HG03108 (cell line): ENCODE data around the gene ASB4.
"Not testable (repeated sequence)": the region's sequence is repeated elsewhere in the genome, so short reads cannot be mapped to it uniquely, and the experiment has no call there.

ENCODE experiments used
- ATAC-seq: cut with Tn5 transposase; IDR thresholded peaks from one replicate; pipeline ENCODE4 v1.9.1; 2021; ENCODE audit warnings: moderate library complexity; ENCODE audit not compliant: unreplicated experiment

The ASB4 gene

DNA sequence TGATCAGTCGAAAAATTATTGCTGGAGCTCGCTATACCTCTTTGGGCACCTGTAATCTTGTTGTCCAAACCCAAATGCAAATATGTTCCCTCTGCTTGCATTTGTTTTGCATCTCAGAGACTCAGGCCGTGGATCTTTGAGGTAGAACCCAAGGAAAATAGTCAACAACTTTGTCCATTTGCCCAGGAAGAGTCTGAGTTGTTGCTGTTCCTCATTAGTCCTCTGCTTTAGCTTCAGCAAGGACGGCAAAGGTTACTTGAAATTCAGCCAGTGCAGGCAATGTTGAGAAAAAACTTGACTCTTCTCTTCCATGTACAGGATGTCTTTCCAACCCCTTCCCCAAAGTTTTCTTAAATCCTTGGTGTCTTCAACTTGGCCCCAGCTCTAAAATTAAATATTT lies 64.8 kb downstream of the ASB4 start:
- ATAC-seq: no peak

- not testable (repeated sequence) for ATAC-seq
These were observed 66.5 kb downstream of the ASB4 start for GRCh38 chr7:95552010-95552926.

GRCh38 chr7:95553939-95554338 lies 68.2 kb downstream of the ASB4 start:
- ATAC-seq: no peak

DNA sequence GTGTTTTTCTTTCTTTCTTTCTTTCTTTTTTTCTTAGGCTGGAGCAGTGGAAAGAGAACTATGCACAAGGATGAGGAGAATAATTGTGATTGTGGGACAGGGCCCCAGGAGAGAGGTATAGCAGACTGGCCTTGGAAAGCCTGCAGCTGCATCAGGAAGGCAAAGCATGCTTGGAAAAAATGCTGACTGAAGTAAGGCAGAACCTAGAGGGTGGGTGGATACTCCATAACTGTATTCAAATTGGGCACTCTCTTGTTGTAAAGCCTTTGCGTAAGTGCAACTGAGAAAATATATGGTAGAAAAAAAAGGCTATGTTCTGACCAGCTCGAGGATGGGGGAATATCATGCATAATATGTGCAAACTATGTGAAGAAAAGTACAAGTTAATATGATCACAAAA lies 71.0 kb downstream of the ASB4 start:
- ATAC-seq: no peak

DNA sequence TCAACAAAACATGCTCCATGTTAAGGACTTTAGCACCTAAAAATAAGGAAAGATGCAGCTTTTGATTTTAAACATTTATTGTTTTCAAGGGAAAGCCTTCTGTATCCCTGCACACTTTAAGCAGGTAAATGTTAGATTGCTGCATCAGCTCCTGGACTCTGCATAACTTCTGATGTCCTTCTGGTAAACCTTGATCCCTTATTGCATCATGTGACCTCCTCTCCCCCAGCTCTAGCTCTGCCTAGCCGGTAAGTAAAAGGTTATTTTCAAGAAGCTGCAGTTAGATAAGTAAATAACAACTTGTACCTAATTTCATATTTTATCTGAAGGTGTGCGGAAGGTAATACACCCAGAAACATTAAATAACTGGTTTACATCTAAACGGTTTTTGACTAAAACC lies 73.1 kb downstream of the ASB4 start:
- no peak for ATAC-seq

DNA sequence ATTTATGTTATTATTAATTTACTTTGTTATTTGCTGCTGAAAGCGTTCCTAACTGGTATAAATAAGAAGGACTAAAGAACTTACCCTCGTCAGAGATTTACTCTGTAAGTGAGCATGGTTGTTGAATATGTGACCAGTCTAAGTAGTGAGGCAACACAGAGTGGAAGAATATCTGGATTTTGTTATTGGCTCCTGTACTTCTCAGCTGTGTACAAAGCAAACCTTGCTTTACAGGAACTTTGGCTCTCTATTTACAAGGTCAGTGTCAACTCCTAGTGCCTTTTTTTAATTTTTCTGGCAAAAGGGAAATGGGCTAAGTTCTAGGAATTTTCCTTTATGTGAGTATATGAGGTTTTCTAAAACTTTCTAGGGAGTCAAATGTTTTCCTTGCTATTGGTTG lies 74.9 kb downstream of the ASB4 start:
- ATAC-seq: no peak

DNA sequence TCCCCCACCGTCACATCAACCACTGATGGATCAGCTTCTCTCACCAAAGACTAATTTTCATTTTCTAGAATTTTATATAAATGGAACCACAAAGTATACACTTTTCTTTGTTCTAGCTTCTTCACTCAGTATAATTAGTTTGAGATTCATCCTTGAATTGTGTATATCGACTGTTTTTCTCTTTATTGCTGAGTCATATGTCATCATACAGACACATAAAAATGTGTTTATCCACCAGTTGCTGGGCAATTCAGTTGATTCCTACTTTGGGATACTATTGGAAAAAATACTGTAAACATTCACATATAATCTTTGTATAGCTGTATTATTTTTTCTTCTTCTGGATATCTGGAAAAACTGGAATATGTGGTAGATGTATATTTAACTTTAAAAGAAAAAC lies 84.0 kb downstream of the ASB4 start:
- no peak for ATAC-seq

DNA sequence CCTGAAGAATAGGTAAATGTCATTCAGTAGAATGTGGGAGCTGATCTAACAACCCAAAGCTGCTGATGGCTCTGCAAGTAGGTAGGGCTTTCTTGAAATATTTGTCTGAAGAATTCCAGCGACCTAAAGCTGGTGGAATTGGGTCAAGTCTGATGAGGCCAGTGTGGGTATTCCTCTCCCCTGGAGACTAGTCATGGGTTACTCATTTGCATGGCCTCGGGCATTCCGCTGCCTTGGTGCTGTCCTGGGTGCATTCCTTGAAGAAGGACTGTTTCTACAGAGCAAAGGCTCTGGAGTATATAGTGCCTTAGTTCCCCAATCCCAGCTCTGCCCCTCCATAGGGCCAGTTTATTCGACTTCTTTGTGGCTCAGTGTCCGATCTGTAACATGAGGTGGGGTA lies 91.4 kb downstream of the ASB4 start:
- ATAC-seq: no peak

GRCh38 chr7:95578299-95578855 lies 92.6 kb downstream of the ASB4 start:
- no peak for ATAC-seq

DNA sequence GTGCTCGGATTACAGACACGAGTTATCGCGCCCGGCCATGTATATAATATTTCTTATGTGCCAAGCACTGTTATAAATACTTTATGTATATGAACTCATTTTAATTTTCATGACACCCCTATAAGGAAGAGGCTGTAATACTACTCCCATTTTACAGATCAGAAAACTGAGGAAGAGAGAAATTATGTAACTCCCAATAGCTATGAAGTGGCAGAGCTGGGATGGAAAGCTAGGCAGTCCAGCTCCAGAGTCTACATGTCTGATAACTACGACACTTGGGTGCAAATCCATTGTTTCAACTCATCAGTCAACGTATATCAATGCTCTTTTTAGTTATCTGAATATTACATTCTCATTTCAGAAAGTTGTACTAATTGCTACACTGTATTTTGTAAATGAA lies 93.6 kb downstream of the ASB4 start:
- ATAC-seq: no peak

DNA sequence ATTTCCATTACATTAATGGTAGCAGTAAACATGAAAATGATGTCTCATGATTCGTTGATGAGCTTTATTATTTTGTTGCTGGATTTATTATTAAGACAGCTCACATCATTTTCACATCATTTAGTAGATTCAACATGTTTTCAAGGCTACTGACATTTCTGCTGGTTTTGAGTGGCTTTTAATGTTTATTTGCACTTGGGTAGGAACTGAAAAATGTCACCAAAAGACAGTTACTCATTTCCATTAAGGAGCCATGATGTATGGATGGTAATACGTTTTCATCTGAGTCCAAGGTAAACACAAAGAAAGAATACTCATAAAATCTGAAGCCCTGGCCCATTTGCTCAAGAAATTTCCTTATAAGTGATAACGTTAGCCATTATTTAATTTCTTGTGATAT lies 95.7 kb downstream of the ASB4 start:
- ATAC-seq: no peak

DNA sequence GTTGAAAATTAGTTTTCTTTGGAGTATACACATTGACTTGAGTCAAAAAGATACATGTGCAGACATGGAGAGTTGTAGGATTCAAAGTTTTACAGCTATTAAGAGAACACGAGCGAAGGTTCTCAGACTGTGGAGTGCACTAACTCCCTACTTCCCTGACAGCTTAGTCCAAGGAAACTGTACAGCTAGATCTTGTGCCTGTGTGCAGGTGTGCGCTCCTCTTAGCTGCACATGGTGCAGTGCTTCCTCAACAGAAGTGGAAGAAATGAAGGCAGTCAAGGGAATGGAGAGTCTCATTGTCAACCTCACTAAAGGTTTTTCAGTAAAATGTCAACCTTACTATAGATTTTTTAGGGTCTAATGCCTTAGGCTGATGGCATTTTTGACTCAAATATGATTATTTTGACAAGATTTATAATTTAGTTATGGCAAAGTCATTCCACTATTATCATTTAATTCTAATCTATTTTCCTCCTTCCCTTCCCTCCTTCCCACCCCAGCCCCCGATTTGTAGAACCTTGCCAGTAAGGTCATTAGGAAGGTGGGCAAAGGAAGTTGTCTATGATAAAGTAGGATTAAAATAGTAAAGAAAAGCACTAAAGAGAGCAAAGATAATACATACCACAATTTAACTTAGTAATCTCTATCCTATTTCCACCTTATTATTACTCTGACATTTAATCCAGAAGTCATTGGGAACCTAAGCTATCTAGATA lies 97.0 kb downstream of the ASB4 start:
- no peak for ATAC-seq

DNA sequence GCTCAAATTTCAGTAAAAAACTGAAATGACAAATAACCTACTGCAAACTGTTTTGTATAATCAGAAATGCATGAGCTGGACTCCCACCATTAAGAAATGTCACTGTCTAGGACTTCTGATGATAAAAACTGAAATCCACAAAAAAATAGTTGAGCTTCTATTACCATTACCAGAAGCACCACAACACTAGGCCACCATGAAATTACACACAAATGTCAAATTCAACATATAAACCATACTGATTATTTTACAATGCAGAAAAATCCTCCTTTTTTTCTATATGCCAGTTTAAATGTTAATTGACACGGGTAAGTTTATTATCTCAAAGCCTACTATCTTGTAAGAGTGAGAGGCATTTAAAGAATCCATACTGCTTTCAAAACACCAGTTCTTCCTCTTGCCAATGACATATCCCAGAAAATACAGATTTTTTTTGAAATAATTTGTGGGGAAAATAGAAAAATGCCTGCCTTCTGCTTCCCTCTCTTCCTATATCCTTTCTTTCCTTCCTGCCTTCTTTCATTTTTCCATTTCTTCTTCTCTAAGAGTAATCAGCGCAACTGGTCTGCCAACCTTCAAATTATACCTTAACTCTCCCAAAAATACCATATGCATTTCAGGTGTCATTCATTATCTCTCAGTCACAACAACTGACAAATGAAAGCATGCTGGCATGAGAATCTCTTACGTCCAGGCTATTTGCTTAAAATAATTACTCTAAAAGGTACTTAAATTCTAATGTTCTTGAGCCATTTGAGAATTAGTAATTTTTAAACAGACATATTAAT lies 98.3 kb downstream of the ASB4 start:
- no peak for ATAC-seq

GRCh38 chr7:95584769-95585425 lies 99.2 kb downstream of the ASB4 start:
- no peak for ATAC-seq

GRCh38 chr7:95585426-95585789 lies 99.7 kb downstream of the ASB4 start:
- no peak for ATAC-seq

- no peak for ATAC-seq
These were observed 101.2 kb downstream of the ASB4 start for GRCh38 chr7:95586951-95587301.

GRCh38 chr7:95589031-95589430 lies 103.3 kb downstream of the ASB4 start:
- ATAC-seq: no peak

DNA sequence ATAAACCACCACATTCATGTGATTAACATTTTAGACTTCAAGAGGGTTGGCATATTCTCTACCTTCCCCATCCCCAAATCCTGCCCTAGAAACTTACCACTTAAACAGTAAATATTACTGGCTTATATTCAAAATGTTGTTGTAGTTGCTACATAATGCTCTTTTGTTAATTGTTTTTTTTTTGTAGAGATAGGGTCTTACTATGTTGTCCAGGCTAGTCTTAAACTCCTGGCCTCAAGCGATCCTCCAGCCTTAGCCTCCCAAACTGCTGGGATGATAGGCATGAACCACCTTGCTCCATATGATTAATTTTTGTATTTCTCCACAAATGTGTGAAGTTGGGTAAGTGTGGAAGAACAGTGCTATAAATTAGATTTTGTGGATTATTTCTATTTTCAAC lies 104.0 kb downstream of the ASB4 start:
- no peak for ATAC-seq
